ENCODE results near the gene C10orf143.

The C10orf143 gene

GRCh38 chr10:130022511-130023299 lies 87.9 kb downstream of the C10orf143 start:
- no peak overlapping the region for H3K4me3 ChIP-seq (ENCODE audit: low read depth, low read length)
- no peak for DNase-seq (ENCODE audit: low read depth)
- no peak for TF ChIP-seq CTCF (IDR thresholded peaks at IDR 0.05; ENCODE audit: control insufficient read depth, extremely low read depth, insufficient read depth)

DNA sequence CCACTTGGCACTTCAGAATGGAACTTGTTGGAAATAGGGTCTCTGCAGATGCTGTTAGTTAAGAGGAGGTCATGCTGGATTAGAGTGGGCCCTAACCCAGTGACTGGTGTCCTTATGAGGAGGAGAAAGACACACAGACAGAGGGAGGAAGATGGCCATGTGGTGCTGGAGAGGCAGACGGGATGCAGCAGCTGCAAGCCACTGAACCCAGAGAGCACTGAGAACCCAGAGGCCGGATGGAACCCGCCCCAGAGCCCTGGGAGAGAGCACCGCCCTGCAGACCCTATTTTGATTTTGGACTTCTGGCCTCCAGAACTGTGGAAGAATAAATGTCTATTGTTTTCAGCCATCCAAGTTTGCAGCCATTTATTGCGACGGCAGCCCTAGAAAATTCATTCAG lies 88.5 kb downstream of the C10orf143 start:
- DNase-seq (ENCODE audit: low read depth), result no peak
- TF ChIP-seq CTCF (IDR thresholded peaks at IDR 0.05; ENCODE audit: control insufficient read depth, extremely low read depth, insufficient read depth), result no peak
- H3K4me3 ChIP-seq (ENCODE audit: low read depth, low read length), result no peak overlapping the region

DNA sequence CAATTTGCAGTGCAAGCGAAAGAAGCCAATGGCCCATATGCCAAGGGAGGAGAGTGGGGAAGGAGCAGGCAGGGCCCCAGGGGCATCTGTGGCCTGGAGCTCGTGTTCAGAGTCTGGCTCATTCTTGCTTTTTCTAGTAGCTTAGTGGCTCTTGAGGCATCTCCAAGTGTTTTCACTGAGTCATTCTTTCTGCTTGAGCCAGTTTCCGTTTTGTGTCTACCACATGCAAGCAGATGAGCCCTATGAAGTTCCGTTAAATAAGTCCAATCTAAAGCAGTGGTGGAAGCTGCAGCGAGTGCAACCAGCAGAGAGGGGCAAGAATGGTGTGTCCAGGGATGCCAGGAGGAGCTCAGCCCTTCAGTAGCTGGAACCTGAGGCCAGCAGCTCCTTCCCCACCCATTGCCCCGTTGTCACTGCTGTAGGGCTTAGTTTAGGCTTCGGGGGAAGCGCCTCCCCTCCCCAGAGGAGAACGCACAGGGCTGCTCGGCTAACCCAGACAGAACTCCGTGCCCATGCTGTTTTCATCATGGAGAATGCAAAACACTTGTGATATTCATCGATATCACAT lies 89.2 kb downstream of the C10orf143 start:
- DNase-seq (ENCODE audit: low read depth), result no peak
- no peak for TF ChIP-seq CTCF (IDR thresholded peaks at IDR 0.05; ENCODE audit: control insufficient read depth, extremely low read depth, insufficient read depth)
- H3K4me3 ChIP-seq (ENCODE audit: low read depth, low read length), result no peak overlapping the region

DNA sequence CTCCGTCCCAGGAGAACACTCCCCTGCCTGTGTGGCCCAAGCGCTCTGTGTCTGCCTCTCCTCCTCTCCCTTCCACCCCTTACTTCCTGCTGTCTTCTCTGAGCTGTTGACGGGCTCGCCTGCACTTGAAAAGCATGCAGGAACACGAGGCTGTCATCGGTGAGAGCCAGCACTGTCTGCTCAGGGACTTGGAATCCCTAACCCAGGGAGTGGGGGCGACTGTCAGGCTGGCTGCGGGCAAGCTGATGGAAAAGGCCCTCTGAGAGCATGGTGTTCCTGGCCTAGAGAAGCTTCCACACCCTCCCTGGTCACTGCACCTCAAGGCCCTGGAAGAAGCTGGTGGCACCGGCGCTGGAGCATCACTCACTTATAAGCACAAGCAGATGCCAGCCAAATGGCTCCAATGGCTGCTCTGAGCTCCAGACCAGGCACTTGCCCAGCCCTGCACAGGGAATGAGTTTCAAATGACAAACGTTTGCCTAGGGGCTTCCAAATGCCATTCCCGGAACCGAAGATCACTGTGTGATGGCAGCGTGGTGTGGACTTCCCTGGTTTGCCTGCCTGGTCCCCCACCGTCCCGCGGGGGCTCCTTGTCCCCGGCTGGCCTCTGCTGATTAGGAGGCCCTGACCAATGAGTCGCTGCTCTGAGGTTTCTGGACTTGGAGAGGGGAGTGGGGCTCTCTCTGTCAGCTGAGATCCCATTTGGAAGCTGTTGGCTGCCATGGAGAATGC lies 89.8 kb downstream of the C10orf143 start:
- no peak overlapping the region for H3K4me3 ChIP-seq (ENCODE audit: low read depth, low read length)
- no peak for DNase-seq (ENCODE audit: low read depth)
- TF ChIP-seq CTCF (IDR thresholded peaks at IDR 0.05; ENCODE audit: control insufficient read depth, extremely low read depth, insufficient read depth), result no peak

DNA sequence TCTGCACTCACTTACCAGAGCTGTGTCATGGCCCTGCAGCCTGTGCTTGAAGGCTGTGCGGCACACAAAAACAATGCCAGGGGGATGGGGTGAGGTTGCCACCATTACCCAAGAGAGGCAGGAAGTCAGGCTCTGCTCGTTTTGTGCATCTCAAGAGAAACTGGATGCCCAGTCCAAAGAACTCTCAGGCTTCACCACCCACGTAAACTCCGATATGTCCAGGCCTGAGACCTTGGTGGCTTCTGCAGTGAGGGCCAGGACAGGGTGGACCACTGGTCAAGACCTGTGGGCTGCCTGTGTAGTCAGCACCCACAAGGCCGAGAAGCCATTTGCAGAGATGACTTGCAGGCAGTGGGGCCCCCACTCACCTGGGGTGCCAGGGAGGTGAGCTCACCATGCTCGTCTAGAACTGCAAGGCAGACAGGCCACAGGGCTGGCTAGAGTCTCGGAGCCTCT lies 91.9 kb downstream of the C10orf143 start:
- no peak for DNase-seq (ENCODE audit: low read depth)
- H3K4me3 ChIP-seq (ENCODE audit: low read depth, low read length), result no peak overlapping the region
- no peak for TF ChIP-seq CTCF (IDR thresholded peaks at IDR 0.05; ENCODE audit: control insufficient read depth, extremely low read depth, insufficient read depth)

DNA sequence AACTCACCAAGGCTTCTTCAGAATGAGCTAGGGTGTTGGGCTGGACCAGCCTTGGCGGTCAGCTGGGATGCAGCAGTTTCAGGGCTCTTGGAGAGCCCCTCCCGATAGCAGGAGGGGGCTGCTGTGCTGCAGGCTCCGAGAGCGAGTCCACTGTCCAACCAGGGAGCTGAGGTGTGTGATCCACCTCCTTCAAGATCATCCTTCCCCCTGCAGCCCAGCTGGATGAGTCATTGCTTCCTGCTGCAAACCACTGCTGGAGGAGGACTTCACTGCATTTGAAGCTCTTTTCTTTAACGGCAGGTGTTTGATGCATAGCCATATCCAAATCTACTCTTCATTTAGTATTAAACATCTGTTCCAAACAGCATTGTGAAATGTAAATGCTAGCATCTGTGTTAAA lies 92.4 kb downstream of the C10orf143 start:
- H3K4me3 ChIP-seq (ENCODE audit: low read depth, low read length), result no peak overlapping the region
- TF ChIP-seq CTCF (IDR thresholded peaks at IDR 0.05; ENCODE audit: control insufficient read depth, extremely low read depth, insufficient read depth), result no peak
- no peak for DNase-seq (ENCODE audit: low read depth)
